Astrocyte (in vitro differentiated cells and primary cell): Measurements from ENCODE around the gene LSM12. TPM values are rescaled to one million over a fixed set of nuclear protein-coding genes. Genes with fewer than 3 reads are reported as not detected.

Source experiments
- DNase-seq: peaks from one replicate; pipeline ENCODE4 v3.0.0-alpha.2; 2010; ENCODE audit warnings: low read depth
- FAIRE-seq: peaks from 2 replicates; lab custom pipeline; 2011; peaks lifted over from hg19 to GRCh38; lab: Jason Lieb, UNC
- H2AFZ ChIP-seq: 2 replicates; pipeline ENCODE4 v1.6.0; 2012; ENCODE audit warnings: low read depth, low read length, inconsistent platforms
- H3K27ac ChIP-seq: 2 replicates; pipeline ENCODE4 v1.5.1; 2011; ENCODE audit warnings: low read depth, low read length, inconsistent platforms
- H3K27me3 ChIP-seq: 2 replicates; pipeline ENCODE4 v1.6.0; 2011; ENCODE audit warnings: low read length, inconsistent platforms; ENCODE audit not compliant: insufficient read depth
- H3K36me3 ChIP-seq: 2 replicates; pipeline ENCODE4 v1.5.1; 2011; ENCODE audit warnings: low read length, inconsistent platforms; ENCODE audit not compliant: insufficient read depth
- H3K4me1 ChIP-seq: 2 replicates; pipeline ENCODE4 v1.5.1; 2011; ENCODE audit warnings: low read length, inconsistent platforms; ENCODE audit not compliant: insufficient read depth
- H3K4me2 ChIP-seq: 2 replicates; pipeline ENCODE4 v1.6.0; 2012; ENCODE audit warnings: low read length, inconsistent platforms
- H3K4me3 ChIP-seq: 2 replicates; pipeline ENCODE4 v1.5.1; 2011; ENCODE audit warnings: low read depth, mild to moderate bottlenecking, low read length, inconsistent platforms; ENCODE audit not compliant: insufficient read depth
- H3K79me2 ChIP-seq: 2 replicates; pipeline ENCODE4 v1.6.0; 2012; ENCODE audit warnings: mild to moderate bottlenecking, low read length, inconsistent platforms; ENCODE audit not compliant: insufficient read depth
- H3K9ac ChIP-seq: 2 replicates; pipeline ENCODE4 v1.6.0; 2012; ENCODE audit warnings: mild to moderate bottlenecking, low read length, inconsistent platforms
- H3K9me3 ChIP-seq: 2 replicates; pipeline ENCODE4 v1.5.1; 2012; ENCODE audit warnings: low read depth, mild to moderate bottlenecking, low read length, inconsistent platforms; ENCODE audit not compliant: insufficient read depth
- H4K20me1 ChIP-seq: 2 replicates; pipeline ENCODE4 v1.6.0; 2012; ENCODE audit warnings: low read length, inconsistent platforms; ENCODE audit not compliant: insufficient read depth
- H3K27ac Mint-ChIP-seq: one replicate; pipeline ENCODE4 v1.8.0; 2021; ENCODE audit warnings: mild to moderate bottlenecking, mixed read lengths; ENCODE audit not compliant: unreplicated experiment
- H3K27me3 Mint-ChIP-seq: one replicate; pipeline ENCODE4 v1.8.0; 2021; ENCODE audit warnings: low read depth, mixed read lengths; ENCODE audit not compliant: unreplicated experiment
- H3K36me3 Mint-ChIP-seq: one replicate; pipeline ENCODE4 v1.8.0; 2021; ENCODE audit warnings: low read depth, mixed read lengths; ENCODE audit not compliant: unreplicated experiment
- H3K4me1 Mint-ChIP-seq: one replicate; pipeline ENCODE4 v1.8.0; 2021; ENCODE audit warnings: low read depth, mixed read lengths; ENCODE audit not compliant: unreplicated experiment
- H3K4me3 Mint-ChIP-seq: one replicate; pipeline ENCODE4 v1.8.0; 2021; ENCODE audit warnings: mild to moderate bottlenecking, moderate library complexity, mixed read lengths; ENCODE audit not compliant: unreplicated experiment
- H3K9me3 Mint-ChIP-seq: one replicate; pipeline ENCODE4 v1.8.0; 2021; ENCODE audit warnings: mild to moderate bottlenecking, mixed read lengths; ENCODE audit not compliant: unreplicated experiment
- EZH2 ChIP-seq: IDR thresholded peaks from 2 replicates; pipeline ENCODE4 v1.6.1; 2012; ENCODE audit warnings: mild to moderate bottlenecking, low read length, inconsistent platforms; ENCODE audit not compliant: insufficient read depth
- total RNA-seq: library from RNA; stranded (reverse); gene quantifications from 2 replicates; pipeline ENCODE4 v1.2.1, GENCODE V29; 2021
- TF ChIP-seq, protein P1 (sequence below): IDR thresholded peaks from 2 replicates; pipeline ENCODE4 v1.5.1; 2011; ENCODE audit warnings: low read depth, mild to moderate bottlenecking, inconsistent platforms, low read length, moderate library complexity; ENCODE audit not compliant: insufficient read depth

LSM12 gene
- total RNA-seq, 1 donor from 2014 or later, result 90.5 TPM

DNA sequence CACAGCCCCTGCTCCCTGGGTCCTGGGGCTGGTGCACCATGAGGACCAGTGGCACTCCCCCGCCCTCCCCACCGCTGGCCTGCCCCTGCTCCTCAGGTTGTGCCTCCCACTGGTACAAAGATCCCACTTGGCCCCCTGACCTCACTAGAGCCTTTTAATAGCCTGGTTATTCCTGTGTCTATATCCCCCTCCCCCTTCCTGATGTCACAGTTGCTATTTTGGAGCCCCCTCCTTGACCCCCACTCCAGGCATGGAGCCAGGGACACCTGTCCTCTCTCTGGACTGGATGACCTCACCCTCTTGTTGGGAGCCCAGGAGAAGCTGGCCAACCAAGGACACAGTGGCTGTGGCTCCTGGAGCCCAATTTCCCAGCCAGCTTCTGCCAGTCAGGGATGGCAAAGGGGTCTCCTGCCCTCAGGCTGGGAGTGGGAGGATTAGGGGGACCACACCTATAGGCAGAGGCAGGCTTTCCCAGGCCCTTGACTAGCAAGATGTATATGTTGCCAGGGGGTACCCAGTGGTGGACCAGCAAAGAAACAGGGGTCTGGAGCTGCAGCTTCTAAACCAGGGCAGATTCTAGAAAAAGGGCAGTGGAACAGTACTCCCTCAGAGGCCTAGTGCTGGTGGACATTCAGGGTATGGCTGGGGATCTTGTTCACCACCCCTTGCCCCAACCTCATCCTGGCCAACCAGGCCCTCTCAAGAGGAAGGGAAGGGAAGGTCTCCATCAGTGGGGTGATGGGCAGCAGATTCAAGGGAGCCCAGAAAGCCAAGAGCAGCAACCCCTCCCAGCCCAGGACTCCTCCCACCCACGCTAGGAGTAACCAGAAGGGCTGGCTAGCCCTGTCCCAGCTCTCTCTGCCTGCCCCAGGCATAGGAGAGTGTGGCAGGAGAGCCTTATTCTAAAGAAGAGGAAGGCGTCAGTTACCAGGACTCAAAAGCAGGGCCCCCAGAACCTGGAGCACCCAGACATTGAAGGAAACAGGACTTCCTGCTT lies 46.1 kb upstream of the LSM12 start:
- no peak for FAIRE-seq
- H3K4me1 ChIP-seq, result peaks cover 46% of the 10 kb centered on the region
- no peak overlapping the region for H2AFZ ChIP-seq
- no peaks in the 10 kb centered on the region for H3K36me3 ChIP-seq
- no peak overlapping the region for H3K27ac ChIP-seq
- H3K36me3 Mint-ChIP-seq, result peaks cover 8% of the 10 kb centered on the region
- no peaks in the 10 kb centered on the region for H3K27me3 Mint-ChIP-seq
- H3K4me1 Mint-ChIP-seq, result peaks cover 22% of the 10 kb centered on the region
- H3K4me3 ChIP-seq, result no peak overlapping the region
- H3K4me3 Mint-ChIP-seq, result no peak overlapping the region
- no peak overlapping the region for H3K27ac Mint-ChIP-seq
- H3K79me2 ChIP-seq, result peaks cover 12% of the 10 kb centered on the region
- TF ChIP-seq, protein P1, sequence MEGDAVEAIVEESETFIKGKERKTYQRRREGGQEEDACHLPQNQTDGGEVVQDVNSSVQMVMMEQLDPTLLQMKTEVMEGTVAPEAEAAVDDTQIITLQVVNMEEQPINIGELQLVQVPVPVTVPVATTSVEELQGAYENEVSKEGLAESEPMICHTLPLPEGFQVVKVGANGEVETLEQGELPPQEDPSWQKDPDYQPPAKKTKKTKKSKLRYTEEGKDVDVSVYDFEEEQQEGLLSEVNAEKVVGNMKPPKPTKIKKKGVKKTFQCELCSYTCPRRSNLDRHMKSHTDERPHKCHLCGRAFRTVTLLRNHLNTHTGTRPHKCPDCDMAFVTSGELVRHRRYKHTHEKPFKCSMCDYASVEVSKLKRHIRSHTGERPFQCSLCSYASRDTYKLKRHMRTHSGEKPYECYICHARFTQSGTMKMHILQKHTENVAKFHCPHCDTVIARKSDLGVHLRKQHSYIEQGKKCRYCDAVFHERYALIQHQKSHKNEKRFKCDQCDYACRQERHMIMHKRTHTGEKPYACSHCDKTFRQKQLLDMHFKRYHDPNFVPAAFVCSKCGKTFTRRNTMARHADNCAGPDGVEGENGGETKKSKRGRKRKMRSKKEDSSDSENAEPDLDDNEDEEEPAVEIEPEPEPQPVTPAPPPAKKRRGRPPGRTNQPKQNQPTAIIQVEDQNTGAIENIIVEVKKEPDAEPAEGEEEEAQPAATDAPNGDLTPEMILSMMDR, result no peak
- no peak for TF ChIP-seq EZH2
- H3K9me3 ChIP-seq, result no peaks in the 10 kb centered on the region
- no peaks in the 10 kb centered on the region for H3K27me3 ChIP-seq
- no peak for DNase-seq
- H3K9me3 Mint-ChIP-seq, result no peaks in the 10 kb centered on the region
- H3K9ac ChIP-seq, result no peak overlapping the region
- peaks cover 60% of the 10 kb centered on the region for H4K20me1 ChIP-seq
- H3K4me2 ChIP-seq, result no peak overlapping the region

DNA sequence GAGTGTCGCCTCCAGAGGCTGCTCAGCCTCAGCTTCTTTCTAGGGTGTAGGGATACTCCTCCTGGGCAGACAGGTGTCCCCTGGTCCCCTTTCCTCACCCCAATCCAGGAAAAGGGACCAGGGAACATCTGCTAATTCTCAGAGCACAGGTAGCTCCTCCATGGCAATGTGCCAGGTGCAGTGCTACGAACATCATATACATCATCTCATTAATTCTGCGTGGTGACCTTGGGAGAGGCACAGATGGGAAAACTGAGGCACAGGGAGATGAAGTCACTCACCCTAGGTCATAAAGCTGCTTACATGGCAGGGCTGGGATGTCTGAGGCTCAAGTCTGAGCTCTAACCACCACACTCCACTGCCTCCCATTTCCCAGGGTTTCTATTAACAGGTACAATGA lies 45.3 kb upstream of the LSM12 start:
- Histone ChIP-seq H3K27ac (no peak overlapping the region), H2AFZ (no peak overlapping the region), H3K9me3 (no peaks in the 10 kb centered on the region), H3K4me1 (peaks cover 48% of the 10 kb centered on the region), H3K27me3 (no peaks in the 10 kb centered on the region), H3K9ac (peak overlapping the region; percentile 77), H3K4me2 (peak overlapping the region; percentile 78), H3K79me2 (peaks cover 18% of the 10 kb centered on the region), H4K20me1 (peaks cover 61% of the 10 kb centered on the region), H3K36me3 (no peaks in the 10 kb centered on the region), H3K4me3 (no peak overlapping the region)
- FAIRE-seq (no peak), DNase-seq (no peak)
- H3K4me1 Mint-ChIP-seq, result peaks cover 23% of the 10 kb centered on the region
- TF ChIP-seq, protein P1, result no peak
- no peak for TF ChIP-seq EZH2
- H3K27ac Mint-ChIP-seq, result no peak overlapping the region
- peaks cover 8% of the 10 kb centered on the region for H3K36me3 Mint-ChIP-seq
- no peaks in the 10 kb centered on the region for H3K9me3 Mint-ChIP-seq
- no peaks in the 10 kb centered on the region for H3K27me3 Mint-ChIP-seq
- no peak overlapping the region for H3K4me3 Mint-ChIP-seq
